GM18870 (cell line): ENCODE data around the gene NOP56.
A peak's percentile ranks its signal among the peaks of the same experiment; 100 is the strongest.

Experiments
- ATAC-seq: cut with Tn5 transposase; IDR thresholded peaks from one replicate; pipeline ENCODE4 v1.9.1; 2021; ENCODE audit warnings: moderate library complexity; ENCODE audit not compliant: unreplicated experiment

The NOP56 gene

GRCh38 chr20:2640899-2641298, 11.5 kb upstream of the NOP56 start:
- ATAC-seq = no peak

- ATAC-seq = no peak
Measured at GRCh38 chr20:2643708-2644107, 8.7 kb upstream of the NOP56 start.

GRCh38 chr20:2652724-2653555, 508 bp downstream of the NOP56 start:
- ATAC-seq = peak; percentile 37

GRCh38 chr20:2653556-2654383, 1.3 kb downstream of the NOP56 start:
- no peak for ATAC-seq

- no peak for ATAC-seq
Measured at GRCh38 chr20:2654384-2654822, 2.0 kb downstream of the NOP56 start.

GRCh38 chr20:2654831-2655230, 2.4 kb downstream of the NOP56 start:
- no peak for ATAC-seq

- no peak for ATAC-seq
Measured at GRCh38 chr20:2655331-2656116, 3.1 kb downstream of the NOP56 start.

GRCh38 chr20:2656471-2657117, 4.2 kb downstream of the NOP56 start:
- ATAC-seq = no peak

GRCh38 chr20:2657241-2657640, 4.8 kb downstream of the NOP56 start:
- ATAC-seq = no peak

GRCh38 chr20:2657674-2658073, 5.2 kb downstream of the NOP56 start:
- no peak for ATAC-seq

- ATAC-seq = no peak
Measured at GRCh38 chr20:2658414-2659354, 6.3 kb downstream of the NOP56 start.

GRCh38 chr20:2659547-2659946, 7.1 kb downstream of the NOP56 start:
- ATAC-seq = no peak

- ATAC-seq = no peak
Measured at GRCh38 chr20:2663364-2663886, 11.0 kb downstream of the NOP56 start.

- ATAC-seq = peak; percentile 65
Measured at GRCh38 chr20:2663887-2664719, 11.7 kb downstream of the NOP56 start, which contains the start of gene IDH3B. TSS of gene IDH3B (minus strand) at chr20:2664216. CDS start at chr20:2664188, 28 bp downstream.

- no peak for ATAC-seq
Measured at GRCh38 chr20:2671977-2672376, 19.5 kb downstream of the NOP56 start.

GRCh38 chr20:2672446-2672845, 20.0 kb downstream of the NOP56 start:
- ATAC-seq = no peak

- ATAC-seq = no peak
Measured at GRCh38 chr20:2673453-2673852, 21.0 kb downstream of the NOP56 start.

GRCh38 chr20:2680046-2680445, 27.6 kb downstream of the NOP56 start:
- no peak for ATAC-seq
